ENCODE measurements around the gene RAB11FIP3. TPM values are rescaled to one million over a fixed set of nuclear protein-coding genes. Genes with fewer than 3 reads are reported as not detected.
A peak's percentile ranks its signal among the peaks of the same experiment; 100 is the strongest.

Gene RAB11FIP3
- total and polyA plus RNA-seq, 2 of the 13 experiments (the other 11 are each of a cell fraction or from before 2014, with no cell fraction given): 34.3 to 57.6 TPM

DNA sequence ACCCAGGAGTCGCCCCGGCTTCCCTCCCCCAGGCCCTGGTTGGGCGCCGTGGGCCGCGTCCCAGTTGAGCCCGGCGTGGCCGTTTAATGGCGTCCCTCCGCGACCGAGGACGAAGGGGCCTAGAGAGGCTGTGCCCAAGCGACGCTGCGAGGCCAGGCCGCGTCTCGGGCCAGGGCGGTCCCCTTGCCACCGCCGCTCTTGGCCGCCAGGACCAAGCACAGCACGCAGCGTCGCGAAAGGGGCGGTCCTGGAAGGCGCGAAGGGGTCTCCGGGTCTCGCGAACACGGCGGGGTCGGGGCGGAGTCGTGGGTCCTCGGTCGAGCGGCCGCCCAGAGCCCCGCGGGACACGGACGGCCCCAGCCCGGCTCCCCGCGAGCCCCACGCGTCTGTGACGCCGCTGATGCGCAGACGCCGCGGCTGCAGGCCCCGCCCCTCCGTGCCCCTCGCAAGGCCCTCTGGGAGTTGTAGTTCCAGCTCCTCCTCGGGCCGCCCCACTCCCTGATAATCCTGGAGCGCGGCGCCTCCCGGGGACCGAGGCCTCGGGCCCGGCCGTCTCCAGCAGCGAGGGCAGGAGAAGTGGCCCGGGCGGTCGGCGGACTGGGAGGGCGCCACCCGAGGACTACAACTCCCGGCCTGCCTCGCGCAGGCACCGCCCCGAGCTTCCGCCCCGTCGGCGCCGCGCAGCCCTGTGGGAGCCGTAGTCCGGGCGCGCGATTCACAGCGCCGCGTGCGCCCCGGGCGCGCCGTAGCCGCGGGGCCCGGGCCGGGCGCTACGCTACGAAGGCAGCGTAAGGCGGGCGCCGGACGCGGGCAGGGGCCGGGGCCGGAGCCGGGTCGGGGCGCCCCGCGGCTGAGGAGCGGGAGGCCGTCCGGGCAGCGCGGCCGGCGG lies 101.8 kb downstream of the RAB11FIP3 start, which contains the start of gene CAPN15 (continued):
- TF ChIP-seq NPAS2 (CRISPR knock-in tag; IDR thresholded peaks at IDR 0.05; ENCODE audit: borderline replicate concordance): 0 out of 2 replicates have a peak, but pooled peaks have one; percentile 6
- TF ChIP-seq NCOR1 (IDR thresholded peaks at IDR 0.05; ENCODE audit: borderline replicate concordance, low read length): no peak
- TF ChIP-seq ZNF629 (CRISPR knock-in tag; conservative IDR thresholded peaks at IDR 0.05): no peak
- no peak for TF ChIP-seq JUN (CRISPR knock-in tag; IDR thresholded peaks at IDR 0.05)
- peak; percentile 22; the same call in 1 of the 2 replicates for TF ChIP-seq ZMYM2 (CRISPR knock-in tag; IDR thresholded peaks at IDR 0.05)
- TF ChIP-seq SNAI1 (CRISPR knock-in tag; IDR thresholded peaks at IDR 0.05; ENCODE audit: borderline replicate concordance): 0 out of 2 replicates have a peak, but pooled peaks have one; percentile 59
- TF ChIP-seq, protein P1, sequence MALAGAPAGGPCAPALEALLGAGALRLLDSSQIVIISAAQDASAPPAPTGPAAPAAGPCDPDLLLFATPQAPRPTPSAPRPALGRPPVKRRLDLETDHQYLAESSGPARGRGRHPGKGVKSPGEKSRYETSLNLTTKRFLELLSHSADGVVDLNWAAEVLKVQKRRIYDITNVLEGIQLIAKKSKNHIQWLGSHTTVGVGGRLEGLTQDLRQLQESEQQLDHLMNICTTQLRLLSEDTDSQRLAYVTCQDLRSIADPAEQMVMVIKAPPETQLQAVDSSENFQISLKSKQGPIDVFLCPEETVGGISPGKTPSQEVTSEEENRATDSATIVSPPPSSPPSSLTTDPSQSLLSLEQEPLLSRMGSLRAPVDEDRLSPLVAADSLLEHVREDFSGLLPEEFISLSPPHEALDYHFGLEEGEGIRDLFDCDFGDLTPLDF (CRISPR knock-in tag; IDR thresholded peaks at IDR 0.05): peak; percentile 66; the same call in 1 of the 2 replicates
- TF ChIP-seq NFYC (CRISPR knock-in tag; IDR thresholded peaks at IDR 0.05): no peak
- TF ChIP-seq, protein P2, sequence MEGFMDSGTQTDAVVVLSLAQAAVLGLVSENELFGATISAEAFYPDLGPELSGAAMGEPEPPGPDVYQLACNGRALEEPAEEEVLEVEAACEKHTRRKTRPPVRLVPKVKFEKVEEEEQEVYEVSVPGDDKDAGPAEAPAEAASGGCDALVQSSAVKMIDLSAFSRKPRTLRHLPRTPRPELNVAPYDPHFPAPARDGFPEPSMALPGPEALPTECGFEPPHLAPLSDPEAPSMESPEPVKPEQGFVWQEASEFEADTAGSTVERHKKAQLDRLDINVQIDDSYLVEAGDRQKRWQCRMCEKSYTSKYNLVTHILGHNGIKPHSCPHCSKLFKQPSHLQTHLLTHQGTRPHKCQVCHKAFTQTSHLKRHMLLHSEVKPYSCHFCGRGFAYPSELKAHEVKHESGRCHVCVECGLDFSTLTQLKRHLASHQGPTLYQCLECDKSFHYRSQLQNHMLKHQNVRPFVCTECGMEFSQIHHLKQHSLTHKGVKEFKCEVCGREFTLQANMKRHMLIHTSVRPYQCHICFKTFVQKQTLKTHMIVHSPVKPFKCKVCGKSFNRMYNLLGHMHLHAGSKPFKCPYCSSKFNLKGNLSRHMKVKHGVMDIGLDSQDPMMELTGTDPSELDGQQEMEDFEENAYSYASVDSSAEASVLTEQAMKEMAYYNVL (CRISPR knock-in tag; IDR thresholded peaks at IDR 0.05; ENCODE audit: borderline replicate concordance): peak; percentile 71; the same call in 1 of the 2 replicates
- TF ChIP-seq ZNF670 (CRISPR knock-in tag; IDR thresholded peaks at IDR 0.05; ENCODE audit: borderline replicate concordance): no peak; the same call in 1 of the 2 replicates
- TF ChIP-seq HNRNPK (IDR thresholded peaks at IDR 0.05; ENCODE audit: low read depth, low read length, poor library complexity, severe bottlenecking): peak; percentile 40
- no peak for TF ChIP-seq ZNF337 (CRISPR knock-in tag; IDR thresholded peaks at IDR 0.05; ENCODE audit: borderline replicate concordance, low read depth)
- TF ChIP-seq ZBTB10 (CRISPR knock-in tag; IDR thresholded peaks at IDR 0.05; ENCODE audit: borderline replicate concordance): peak; percentile 50; the same call in 1 of the 2 replicates
- TF ChIP-seq TFDP2 (CRISPR knock-in tag; IDR thresholded peaks at IDR 0.05): no peak; the same call in 1 of the 2 replicates
- TF ChIP-seq ZFP1 (CRISPR knock-in tag; IDR thresholded peaks at IDR 0.05): no peak
- no peak for TF ChIP-seq CBX1 (IDR thresholded peaks at IDR 0.05; ENCODE audit: low read depth)
- TF ChIP-seq ZNF224 (CRISPR knock-in tag; IDR thresholded peaks at IDR 0.05): no peak
- TF ChIP-seq ZNF414 (CRISPR knock-in tag; IDR thresholded peaks at IDR 0.05): no peak
- 0 out of 2 replicates have a peak, but pooled peaks have one; percentile 74 for TF ChIP-seq SMAD9 (CRISPR knock-in tag; IDR thresholded peaks at IDR 0.05)
